ENCODE results near the gene APBA2.

DNA sequence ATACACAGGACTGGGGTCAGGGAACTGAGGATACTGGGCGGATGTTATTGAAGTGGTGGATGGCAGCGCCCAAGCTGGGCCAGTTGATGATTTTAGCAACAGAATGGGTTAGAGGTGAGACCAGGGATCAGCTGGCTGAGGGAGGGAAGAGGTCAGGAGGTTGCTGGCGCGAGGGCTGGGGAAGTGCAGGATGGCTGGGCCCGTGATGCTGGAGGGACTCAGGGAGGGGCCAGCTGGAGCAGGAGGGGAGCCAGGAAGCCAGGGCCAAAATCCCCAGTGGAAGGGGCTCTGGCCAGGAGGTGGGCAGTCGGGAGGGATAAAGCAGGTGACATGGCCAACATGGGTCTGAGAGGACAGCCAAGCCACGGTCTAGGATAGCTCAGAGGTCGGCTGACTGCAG is 205.9 kb downstream of the APBA2 start:
- TF ChIP-seq, protein P1, sequence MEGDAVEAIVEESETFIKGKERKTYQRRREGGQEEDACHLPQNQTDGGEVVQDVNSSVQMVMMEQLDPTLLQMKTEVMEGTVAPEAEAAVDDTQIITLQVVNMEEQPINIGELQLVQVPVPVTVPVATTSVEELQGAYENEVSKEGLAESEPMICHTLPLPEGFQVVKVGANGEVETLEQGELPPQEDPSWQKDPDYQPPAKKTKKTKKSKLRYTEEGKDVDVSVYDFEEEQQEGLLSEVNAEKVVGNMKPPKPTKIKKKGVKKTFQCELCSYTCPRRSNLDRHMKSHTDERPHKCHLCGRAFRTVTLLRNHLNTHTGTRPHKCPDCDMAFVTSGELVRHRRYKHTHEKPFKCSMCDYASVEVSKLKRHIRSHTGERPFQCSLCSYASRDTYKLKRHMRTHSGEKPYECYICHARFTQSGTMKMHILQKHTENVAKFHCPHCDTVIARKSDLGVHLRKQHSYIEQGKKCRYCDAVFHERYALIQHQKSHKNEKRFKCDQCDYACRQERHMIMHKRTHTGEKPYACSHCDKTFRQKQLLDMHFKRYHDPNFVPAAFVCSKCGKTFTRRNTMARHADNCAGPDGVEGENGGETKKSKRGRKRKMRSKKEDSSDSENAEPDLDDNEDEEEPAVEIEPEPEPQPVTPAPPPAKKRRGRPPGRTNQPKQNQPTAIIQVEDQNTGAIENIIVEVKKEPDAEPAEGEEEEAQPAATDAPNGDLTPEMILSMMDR (IDR thresholded peaks at IDR 0.05): no peak
- TF ChIP-seq, protein P2, sequence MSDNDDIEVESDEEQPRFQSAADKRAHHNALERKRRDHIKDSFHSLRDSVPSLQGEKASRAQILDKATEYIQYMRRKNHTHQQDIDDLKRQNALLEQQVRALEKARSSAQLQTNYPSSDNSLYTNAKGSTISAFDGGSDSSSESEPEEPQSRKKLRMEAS (CRISPR knock-in tag; IDR thresholded peaks at IDR 0.05): no peak
- TF ChIP-seq, protein P3, sequence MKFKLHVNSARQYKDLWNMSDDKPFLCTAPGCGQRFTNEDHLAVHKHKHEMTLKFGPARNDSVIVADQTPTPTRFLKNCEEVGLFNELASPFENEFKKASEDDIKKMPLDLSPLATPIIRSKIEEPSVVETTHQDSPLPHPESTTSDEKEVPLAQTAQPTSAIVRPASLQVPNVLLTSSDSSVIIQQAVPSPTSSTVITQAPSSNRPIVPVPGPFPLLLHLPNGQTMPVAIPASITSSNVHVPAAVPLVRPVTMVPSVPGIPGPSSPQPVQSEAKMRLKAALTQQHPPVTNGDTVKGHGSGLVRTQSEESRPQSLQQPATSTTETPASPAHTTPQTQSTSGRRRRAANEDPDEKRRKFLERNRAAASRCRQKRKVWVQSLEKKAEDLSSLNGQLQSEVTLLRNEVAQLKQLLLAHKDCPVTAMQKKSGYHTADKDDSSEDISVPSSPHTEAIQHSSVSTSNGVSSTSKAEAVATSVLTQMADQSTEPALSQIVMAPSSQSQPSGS (CRISPR knock-in tag; IDR thresholded peaks at IDR 0.05; ENCODE audit: borderline replicate concordance, low read depth): no peak
- no peak for TF ChIP-seq ELF4 (CRISPR knock-in tag; IDR thresholded peaks at IDR 0.05; ENCODE audit: low read depth)
- TF ChIP-seq, protein P4, sequence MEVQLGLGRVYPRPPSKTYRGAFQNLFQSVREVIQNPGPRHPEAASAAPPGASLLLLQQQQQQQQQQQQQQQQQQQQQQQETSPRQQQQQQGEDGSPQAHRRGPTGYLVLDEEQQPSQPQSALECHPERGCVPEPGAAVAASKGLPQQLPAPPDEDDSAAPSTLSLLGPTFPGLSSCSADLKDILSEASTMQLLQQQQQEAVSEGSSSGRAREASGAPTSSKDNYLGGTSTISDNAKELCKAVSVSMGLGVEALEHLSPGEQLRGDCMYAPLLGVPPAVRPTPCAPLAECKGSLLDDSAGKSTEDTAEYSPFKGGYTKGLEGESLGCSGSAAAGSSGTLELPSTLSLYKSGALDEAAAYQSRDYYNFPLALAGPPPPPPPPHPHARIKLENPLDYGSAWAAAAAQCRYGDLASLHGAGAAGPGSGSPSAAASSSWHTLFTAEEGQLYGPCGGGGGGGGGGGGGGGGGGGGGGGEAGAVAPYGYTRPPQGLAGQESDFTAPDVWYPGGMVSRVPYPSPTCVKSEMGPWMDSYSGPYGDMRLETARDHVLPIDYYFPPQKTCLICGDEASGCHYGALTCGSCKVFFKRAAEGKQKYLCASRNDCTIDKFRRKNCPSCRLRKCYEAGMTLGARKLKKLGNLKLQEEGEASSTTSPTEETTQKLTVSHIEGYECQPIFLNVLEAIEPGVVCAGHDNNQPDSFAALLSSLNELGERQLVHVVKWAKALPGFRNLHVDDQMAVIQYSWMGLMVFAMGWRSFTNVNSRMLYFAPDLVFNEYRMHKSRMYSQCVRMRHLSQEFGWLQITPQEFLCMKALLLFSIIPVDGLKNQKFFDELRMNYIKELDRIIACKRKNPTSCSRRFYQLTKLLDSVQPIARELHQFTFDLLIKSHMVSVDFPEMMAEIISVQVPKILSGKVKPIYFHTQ (CRISPR knock-in tag; IDR thresholded peaks at IDR 0.05): no peak
- TF ChIP-seq, protein P5, sequence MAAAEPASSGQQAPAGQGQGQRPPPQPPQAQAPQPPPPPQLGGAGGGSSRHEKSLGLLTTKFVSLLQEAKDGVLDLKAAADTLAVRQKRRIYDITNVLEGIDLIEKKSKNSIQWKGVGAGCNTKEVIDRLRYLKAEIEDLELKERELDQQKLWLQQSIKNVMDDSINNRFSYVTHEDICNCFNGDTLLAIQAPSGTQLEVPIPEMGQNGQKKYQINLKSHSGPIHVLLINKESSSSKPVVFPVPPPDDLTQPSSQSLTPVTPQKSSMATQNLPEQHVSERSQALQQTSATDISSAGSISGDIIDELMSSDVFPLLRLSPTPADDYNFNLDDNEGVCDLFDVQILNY (CRISPR knock-in tag; IDR thresholded peaks at IDR 0.05): no peak
- no peak for TF ChIP-seq SP1 (CRISPR knock-in tag; conservative IDR thresholded peaks at IDR 0.05)
- TF ChIP-seq, protein P6, sequence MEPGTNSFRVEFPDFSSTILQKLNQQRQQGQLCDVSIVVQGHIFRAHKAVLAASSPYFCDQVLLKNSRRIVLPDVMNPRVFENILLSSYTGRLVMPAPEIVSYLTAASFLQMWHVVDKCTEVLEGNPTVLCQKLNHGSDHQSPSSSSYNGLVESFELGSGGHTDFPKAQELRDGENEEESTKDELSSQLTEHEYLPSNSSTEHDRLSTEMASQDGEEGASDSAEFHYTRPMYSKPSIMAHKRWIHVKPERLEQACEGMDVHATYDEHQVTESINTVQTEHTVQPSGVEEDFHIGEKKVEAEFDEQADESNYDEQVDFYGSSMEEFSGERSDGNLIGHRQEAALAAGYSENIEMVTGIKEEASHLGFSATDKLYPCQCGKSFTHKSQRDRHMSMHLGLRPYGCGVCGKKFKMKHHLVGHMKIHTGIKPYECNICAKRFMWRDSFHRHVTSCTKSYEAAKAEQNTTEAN (CRISPR knock-in tag; IDR thresholded peaks at IDR 0.05): no peak
- TF ChIP-seq, protein P7, sequence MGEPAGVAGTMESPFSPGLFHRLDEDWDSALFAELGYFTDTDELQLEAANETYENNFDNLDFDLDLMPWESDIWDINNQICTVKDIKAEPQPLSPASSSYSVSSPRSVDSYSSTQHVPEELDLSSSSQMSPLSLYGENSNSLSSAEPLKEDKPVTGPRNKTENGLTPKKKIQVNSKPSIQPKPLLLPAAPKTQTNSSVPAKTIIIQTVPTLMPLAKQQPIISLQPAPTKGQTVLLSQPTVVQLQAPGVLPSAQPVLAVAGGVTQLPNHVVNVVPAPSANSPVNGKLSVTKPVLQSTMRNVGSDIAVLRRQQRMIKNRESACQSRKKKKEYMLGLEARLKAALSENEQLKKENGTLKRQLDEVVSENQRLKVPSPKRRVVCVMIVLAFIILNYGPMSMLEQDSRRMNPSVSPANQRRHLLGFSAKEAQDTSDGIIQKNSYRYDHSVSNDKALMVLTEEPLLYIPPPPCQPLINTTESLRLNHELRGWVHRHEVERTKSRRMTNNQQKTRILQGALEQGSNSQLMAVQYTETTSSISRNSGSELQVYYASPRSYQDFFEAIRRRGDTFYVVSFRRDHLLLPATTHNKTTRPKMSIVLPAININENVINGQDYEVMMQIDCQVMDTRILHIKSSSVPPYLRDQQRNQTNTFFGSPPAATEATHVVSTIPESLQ (CRISPR knock-in tag; IDR thresholded peaks at IDR 0.05): no peak
- TF ChIP-seq, protein P8, sequence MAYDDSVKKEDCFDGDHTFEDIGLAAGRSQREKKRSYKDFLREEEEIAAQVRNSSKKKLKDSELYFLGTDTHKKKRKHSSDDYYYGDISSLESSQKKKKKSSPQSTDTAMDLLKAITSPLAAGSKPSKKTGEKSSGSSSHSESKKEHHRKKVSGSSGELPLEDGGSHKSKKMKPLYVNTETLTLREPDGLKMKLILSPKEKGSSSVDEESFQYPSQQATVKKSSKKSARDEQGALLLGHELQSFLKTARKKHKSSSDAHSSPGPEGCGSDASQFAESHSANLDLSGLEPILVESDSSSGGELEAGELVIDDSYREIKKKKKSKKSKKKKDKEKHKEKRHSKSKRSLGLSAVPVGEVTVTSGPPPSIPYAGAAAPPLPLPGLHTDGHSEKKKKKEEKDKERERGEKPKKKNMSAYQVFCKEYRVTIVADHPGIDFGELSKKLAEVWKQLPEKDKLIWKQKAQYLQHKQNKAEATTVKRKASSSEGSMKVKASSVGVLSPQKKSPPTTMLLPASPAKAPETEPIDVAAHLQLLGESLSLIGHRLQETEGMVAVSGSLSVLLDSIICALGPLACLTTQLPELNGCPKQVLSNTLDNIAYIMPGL (CRISPR knock-in tag; IDR thresholded peaks at IDR 0.05): no peak
- TF ChIP-seq NR3C1 (CRISPR knock-in tag; conservative IDR thresholded peaks at IDR 0.05; ENCODE audit: low read depth): no peak
- no peak for TF ChIP-seq FOXJ3 (CRISPR knock-in tag; IDR thresholded peaks at IDR 0.05; ENCODE audit: borderline replicate concordance)
